ENCODE measurements around the gene INTS7.

Gene INTS7

DNA sequence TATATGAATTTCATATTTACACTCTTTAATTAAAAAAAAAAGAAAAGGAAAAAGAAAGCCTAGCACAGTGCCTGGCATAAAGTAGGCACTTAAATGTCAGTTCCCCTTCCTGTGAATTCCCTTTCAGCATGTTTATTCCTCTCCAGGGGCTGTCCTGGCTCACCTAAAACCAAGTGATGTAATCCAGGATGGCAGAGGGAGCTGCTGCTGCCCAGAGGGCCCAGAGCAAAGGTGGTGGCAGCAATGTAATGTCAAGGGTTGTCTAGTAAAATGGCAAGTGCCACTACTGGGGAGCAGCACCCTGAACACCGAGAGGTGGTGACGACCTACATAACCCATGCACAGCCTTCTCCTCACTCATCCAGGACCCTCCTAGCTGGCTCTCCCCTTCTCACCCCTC is 126.4 kb downstream of the INTS7 start:
- no peak for DNase-seq (ENCODE audit: low read depth, low spot score)

DNA sequence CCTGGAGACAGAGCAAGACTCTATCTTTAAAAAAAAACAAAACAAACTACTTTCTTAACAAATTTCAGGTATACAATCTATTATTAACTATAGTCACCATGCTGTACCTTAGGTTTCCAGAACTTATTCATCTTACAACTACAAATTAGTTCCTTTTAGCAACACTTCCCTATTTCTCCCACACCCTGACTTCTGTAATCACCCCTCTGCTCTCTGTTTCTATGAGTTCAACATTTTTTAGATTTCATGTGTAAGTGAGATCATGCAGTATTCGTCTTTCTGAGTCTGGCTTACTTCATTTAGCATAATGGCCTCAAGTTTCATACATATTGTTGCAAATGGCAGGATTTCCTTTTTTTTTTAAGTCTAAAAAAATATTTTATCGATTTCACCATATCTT is 126.9 kb downstream of the INTS7 start:
- no peak for DNase-seq (ENCODE audit: low read depth, low spot score)

- no peak for DNase-seq (ENCODE audit: low read depth, low spot score)
These were observed 131.7 kb downstream of the INTS7 start for GRCh38 chr1:211903490-211904245.

GRCh38 chr1:211902624-211903291 is 132.6 kb downstream of the INTS7 start:
- DNase-seq (ENCODE audit: low read depth, low spot score): no peak

DNA sequence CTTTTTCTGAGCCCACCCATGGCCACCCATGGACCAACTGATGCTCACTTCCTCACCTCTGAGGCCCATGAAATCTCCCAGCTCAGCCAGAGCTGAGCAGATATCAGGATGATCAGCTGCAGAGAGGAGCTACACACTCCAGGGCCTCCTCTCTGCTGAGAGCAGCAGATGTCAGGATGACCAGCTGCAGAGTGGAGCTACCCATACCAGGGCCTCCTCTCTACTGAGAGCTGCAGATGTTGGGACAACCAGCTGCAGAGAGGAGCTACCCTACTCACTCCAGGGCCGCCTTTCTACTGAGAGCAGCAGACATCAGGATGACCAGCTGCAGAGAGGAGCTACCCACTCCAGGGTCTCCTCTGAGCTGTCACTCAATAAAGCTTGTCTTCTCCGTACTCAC is 133.4 kb downstream of the INTS7 start:
- no peak for DNase-seq (ENCODE audit: low read depth, low spot score)

DNA sequence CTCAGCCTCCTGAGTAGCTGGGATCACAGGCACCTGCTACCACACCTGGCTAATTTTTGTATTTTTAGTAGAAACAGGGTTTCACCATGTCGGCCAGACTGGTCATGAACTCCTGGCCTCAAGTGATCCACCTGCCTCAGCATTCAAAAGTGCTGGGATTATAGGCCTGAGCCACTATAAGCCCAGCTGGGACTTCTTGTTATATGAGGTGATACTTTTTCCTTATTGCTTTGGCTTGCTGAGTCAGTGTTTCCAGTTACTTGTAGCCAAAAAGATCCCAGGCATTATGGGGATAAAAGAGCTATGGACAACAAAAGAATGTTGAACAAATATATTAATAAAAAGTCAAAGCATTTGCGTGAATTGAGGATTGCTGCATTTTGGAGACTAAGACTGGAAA is 134.9 kb downstream of the INTS7 start:
- DNase-seq (ENCODE audit: low read depth, low spot score): no peak

- no peak for DNase-seq (ENCODE audit: low read depth, low spot score)
These were observed 138.4 kb downstream of the INTS7 start for GRCh38 chr1:211896958-211897357.

- no peak for DNase-seq (ENCODE audit: low read depth, low spot score)
These were observed 140.1 kb downstream of the INTS7 start for GRCh38 chr1:211895126-211895759.

DNA sequence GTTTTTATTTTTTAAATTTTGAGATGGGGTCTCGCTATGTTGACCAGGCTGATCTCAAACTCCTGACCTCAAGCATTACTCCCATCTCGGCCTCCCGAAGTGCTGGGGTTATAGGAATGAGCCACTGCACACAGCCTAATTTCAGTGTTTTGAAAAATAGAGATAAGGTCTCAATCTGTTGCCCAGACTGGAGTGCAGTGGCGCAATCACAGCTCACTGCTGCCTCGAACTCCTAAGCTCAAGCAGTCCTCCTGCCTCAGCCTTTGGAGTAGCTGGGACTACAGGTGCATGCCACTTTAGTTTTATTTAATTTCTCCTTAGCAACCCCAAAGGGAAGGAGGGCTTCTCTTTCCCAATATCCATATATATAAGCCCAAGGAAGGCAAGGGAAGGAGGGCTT is 141.0 kb downstream of the INTS7 start:
- no peak for DNase-seq (ENCODE audit: low read depth, low spot score)

GRCh38 chr1:211893260-211893659 is 142.1 kb downstream of the INTS7 start:
- no peak for DNase-seq (ENCODE audit: low read depth, low spot score)

DNA sequence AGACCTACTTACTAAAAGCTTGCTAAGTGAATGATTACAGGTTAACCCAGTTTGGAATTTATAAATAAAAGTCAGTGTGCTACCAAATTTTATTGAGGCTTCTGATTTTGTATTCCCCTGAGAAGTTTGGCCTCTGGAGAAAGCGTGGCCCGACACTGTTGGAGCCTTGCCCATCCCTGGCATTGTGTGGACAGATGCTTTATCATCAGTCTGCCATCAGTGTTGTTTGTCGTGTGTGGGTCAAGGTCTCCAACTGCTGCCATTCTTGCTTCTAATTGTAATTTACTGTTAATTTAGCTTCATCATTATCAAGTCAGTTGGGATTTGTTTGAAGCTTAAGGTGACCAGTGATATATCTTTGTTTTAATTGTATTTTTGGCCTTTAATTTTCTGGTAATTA is 142.8 kb downstream of the INTS7 start:
- DNase-seq (ENCODE audit: low read depth, low spot score): no peak

DNA sequence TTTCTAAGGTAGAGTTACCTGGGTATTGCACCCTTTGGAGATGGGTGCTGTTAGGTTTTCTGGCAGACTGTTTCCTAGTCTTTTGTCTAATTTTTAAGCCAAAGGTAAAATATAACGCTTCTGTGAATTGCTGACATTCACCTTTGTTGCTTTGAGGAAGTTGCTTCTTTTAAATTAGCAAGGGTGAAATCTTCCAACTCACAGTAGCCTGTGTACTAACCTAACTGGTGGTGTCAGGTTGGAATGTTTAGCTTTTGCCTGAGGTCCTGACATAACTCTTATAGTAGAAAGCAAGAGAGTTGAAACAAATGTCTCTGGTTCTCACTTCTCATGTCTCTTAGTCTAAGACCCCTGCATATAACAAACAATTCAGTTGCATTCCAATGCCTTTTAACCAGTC is 143.6 kb downstream of the INTS7 start:
- DNase-seq (ENCODE audit: low read depth, low spot score): no peak

Measured in smooth muscle cell of the brain vasculature (primary cell).